CMK (cell line): Measurements from ENCODE around the gene IFNA8.
"Not testable (repeated sequence)": the region's sequence is repeated elsewhere in the genome, so short reads cannot be mapped to it uniquely, and the experiment has no call there.

Source experiments
- DNase-seq: peaks from one replicate; pipeline ENCODE4 v3.0.0-alpha.2; 2010; ENCODE audit warnings: low read depth

Gene IFNA8

DNA sequence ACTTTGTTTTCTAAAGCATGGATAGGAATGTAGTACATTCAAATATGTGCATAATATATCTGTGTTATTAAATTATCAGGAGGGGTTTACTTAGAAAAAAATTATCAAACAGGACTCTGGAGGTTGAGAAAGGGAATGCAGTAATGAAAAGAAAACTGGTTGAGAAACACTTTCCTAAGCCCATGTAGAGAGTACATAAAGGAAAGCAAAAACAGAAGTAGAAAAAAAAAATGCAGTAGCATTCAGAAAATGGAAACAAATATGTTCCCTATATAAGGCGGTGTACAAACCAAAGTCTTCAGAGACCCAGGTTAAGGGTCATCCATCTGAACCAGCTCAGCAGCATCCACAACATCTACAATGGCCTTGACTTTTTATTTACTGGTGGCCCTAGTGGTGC, at the start of gene IFNA8:
Gene IFNA8 (plus strand): TSS at position 301 of the 400 bp plus-strand sequence. CDS start 60 bp downstream, at position 361.
- DNase-seq: no peak

DNA sequence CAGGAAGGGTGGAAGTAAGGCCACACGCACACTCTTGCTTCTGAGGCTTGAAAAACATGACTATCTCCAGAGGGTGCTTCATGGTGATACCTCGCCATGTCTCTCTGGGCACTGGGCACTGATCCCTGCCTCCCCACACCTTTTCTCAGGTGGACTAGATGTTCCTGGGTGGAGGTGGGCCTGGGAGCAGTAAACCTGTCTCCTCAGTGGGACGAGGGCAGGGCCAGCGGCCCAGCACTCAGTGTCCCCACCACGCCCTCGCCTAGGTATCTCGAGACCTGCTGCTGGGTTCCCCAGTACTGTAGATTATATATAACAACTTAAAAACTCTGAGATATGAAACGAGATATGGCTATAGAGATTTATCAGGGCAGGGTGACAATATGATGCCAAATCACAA, 46.6 kb upstream of the IFNA8 start:
- DNase-seq: no peak

DNA sequence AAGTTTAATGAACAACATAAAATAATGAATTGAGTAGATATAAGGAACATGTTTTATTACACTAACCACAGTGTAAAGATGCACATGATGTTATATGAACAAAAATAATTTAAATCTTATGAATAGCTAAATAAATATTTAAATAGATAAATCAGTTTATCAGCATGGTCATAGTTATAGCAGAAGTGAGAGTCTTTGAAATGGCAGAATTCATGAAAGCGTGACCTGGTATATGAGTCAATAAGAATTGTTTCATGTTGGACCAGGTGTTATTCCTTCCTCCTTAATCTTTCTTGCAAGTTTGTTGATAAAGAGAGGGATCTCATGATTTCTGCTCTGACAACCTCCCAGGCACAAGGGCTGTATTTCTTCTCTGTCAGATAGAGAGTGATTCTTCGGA, 41.7 kb upstream of the IFNA8 start:
- DNase-seq: not testable (repeated sequence)

DNA sequence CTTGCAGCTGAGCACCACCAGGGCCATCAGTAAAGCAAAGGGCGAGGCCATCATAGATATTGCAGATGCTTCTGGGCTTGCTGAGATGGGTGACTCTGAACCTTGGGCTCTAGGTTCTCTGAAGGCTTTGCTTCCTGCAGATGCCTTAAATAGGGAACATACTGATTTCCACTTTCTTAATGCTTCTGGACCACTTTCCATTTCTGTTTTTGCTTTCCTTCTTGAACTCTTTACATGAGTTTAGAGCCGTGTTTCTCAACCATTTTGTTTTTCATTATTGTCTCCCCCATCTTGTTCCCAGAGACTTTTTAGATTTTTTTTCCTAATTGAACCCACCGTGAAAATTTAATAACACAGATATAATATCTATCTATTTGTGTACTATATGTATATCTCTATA, 41.0 kb upstream of the IFNA8 start, which contains the start of gene IFNA13:
Gene IFNA13 (minus strand): TSS at position 101 of the 400 bp plus-strand sequence. CDS start 47 bp downstream, at position 54.
- DNase-seq: no peak

DNA sequence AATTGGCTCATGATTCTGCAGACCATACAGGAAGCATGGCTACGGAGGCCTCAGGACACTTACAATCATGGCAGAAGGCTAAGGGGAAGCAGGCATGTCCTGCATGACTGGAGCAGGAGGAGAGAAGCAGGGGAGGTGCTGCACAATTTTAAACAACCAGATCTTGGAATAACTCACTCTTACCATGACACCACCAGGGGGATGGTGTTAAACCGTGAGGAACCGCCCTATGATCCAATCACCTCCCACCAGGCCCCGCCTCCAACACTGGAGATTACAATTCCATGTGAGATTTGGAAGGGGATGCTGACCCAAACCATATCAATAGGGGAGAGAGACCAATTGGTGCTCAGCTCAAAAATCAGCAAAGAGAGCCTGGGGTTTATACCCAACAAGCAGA, 37.5 kb upstream of the IFNA8 start:
- DNase-seq: not testable (repeated sequence)

DNA sequence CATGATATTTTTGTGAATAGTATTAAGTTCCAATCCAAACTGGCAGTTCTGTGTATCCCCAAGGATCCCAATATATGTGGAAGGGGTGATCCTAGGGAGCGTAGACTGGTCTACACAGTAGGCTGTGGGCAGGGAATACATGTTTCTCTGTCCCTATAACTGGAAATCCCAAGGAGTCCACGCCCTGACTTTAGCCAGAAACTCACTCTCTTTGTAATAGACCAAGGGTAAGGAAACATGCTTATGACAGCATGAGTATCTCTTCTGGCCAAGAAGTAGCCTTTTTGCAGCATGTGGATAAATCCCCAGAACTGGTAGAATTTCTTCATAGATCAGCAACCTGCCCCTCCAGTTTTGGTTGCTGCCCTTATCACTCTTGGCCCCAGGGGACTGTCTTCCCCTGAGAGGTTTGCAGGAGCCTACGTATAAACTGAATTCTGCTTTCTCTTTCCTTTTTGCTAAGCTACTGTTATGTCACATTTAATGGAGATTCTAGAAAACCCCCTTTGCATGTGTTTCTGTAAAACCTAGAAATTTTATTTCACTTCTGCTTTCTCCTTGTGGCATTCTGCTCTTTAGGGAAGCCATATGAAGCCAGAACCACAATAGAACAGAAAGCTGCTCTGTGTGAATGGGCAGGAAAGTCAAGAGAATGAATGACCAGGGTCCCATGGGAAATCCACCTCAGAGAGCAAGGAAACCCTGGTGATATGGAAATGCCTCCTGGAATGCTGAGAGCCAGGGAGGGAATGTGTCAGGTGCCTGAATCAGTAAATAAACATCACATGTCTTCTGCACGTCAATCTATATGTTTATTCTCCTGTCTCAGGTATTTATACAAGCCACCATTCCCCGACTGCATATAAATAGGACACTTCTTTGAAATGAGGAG, 27.2 kb upstream of the IFNA8 start:
- DNase-seq: no peak

DNA sequence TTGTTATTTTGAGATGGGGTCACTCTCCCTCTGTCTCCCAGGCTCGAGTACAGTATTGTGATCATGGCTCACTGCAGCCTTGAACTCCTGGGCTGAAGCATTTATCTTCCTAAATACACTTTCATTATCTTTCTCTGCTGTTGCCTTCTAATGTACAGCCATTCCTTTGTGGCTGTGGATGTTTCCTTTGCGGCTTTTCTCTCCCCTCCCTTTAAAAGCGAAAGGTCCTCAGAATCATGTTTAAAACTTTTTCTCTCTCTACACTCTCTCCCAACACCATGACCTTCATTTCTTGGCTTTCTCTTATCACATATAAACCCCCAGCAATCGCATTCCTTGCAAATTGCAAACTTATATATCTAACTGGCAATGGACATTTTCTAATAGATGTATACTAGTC, 25.3 kb upstream of the IFNA8 start:
- DNase-seq: no peak

DNA sequence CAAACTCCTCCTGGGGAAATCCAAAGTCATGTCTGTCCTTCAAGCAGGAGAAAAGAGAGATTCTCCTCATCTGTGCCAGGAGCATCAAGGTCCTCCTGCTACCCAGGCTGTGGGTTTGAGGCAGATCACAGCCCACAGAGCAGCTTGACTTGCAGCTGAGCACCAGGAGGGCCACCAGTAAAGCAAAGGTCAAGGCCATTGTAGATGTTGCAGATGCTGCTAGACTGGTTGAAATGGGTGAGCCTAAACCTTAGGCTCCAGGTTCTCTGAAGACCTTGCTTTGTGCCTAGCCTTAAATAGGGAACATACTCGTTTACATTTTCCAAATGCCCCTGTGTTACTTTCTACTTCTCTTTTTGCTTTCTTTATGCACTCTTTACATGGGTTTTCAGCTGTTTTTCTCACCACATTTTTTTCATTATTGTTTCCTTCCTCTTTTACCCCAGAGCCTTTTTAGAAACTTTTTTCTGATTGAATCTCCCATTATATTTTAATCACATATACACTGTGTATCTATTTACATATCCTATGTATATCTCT, 23.7 kb upstream of the IFNA8 start, which contains the start of gene IFNA2:
Gene IFNA2 (minus strand): TSS at position 268 of the 540 bp plus-strand sequence. CDS start 69 bp downstream, at position 199.
- no peak for DNase-seq

DNA sequence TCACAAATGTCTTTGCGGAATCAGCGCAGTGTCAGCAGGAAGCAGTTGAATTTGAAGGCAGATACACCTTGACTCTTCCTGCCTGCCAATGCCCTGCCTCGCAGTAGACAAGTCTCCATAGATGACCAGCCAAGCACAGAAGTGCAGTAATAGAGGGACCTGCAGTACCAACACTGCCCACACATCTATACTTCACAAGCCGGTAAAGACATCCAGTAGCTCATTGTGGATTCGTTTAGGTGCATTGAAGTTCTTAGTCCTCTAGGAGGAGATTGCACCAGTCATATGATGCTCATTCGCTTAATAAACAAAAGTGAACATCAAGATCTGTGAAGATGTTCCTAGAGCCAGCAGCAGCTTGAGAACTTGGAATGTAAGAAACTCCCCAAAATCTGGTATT, 16.6 kb upstream of the IFNA8 start:
- DNase-seq: no peak

DNA sequence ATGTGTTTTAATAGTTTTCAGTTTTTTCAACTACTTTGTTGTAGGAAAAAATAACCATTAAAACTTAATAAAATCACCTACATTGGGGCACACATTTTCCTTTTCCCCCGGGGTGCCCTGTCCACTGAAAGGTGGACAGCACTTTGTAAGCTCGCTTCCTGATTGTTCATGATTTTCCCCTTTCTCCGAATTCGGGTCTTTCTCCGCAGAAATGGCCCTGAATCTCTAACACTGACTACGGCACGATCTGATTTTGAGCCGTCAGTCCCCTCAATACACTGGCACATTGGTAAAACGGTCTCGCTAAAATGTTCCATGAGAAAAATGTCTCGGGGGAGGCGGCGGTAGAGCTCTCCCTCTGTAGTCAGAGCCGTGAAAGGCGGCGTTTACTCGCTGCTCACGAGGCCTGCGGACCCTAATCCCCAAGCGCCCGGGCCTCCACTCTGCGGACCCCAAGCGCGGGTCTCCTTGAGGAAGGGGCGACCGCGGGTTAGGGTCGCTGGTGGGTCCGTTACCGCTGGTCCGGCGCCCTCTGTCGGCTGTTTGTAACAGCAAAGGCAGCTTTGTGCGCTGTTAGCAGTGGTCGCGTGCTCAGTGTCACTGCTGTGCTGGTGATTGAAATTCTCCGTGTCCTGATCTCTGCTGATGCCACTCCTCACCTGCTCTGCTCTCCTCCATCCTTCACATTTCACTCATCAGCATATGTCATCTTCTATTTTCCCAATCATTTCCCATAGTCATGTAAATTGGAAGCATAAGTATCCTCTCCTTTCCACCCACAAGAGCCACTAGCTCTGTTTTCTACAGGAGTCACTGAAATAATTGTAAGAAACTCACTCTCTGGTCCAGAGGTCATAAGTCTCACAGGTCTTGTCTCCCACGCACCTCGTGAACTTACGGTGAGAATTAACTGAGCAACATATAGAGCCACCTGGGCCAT, 12.9 kb upstream of the IFNA8 start:
- no peak for DNase-seq

DNA sequence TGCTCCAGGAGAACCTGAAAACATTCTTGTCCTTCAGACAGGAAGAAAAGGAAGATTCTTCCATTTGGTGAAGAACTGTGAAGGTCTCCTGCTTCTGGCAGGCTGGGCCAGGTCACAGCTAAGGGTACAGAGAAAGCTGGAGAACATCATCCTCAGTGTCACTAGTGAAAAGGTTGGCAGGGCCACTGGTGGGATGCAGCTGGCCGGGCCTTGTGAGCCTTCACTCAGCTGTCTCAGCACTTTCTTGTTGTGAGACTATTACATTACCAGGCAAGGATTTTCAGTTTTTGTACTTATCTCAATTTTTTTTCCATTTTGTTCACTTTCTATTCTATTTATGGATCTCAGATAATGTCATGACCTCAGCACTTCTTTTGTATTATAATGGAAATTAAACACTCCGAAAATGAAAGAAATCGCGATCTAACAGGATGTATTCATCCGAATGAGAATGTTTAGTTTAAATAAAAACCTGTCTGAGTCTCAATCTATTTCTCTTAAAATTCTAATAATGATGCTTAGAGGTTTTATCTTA, 9.9 kb upstream of the IFNA8 start:
- no peak for DNase-seq

DNA sequence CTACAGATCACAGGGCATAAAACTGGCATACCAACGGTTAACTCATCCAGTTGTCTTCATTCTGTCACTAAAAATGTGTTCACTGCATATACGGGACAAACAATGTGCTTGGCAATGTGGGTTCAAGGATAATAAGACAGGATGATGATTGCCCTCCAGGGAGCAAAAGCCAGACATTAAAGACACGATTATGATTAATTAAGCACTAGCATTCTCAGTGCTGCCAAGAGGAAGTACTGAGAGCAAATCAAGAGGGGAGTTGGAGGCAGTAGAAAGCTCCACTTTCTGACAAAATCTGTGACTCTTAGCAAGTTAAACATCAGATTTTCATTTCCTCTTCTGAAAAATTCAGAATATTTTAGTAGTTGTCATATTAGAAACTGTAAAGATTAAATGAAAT, 9.0 kb upstream of the IFNA8 start:
- no peak for DNase-seq

DNA sequence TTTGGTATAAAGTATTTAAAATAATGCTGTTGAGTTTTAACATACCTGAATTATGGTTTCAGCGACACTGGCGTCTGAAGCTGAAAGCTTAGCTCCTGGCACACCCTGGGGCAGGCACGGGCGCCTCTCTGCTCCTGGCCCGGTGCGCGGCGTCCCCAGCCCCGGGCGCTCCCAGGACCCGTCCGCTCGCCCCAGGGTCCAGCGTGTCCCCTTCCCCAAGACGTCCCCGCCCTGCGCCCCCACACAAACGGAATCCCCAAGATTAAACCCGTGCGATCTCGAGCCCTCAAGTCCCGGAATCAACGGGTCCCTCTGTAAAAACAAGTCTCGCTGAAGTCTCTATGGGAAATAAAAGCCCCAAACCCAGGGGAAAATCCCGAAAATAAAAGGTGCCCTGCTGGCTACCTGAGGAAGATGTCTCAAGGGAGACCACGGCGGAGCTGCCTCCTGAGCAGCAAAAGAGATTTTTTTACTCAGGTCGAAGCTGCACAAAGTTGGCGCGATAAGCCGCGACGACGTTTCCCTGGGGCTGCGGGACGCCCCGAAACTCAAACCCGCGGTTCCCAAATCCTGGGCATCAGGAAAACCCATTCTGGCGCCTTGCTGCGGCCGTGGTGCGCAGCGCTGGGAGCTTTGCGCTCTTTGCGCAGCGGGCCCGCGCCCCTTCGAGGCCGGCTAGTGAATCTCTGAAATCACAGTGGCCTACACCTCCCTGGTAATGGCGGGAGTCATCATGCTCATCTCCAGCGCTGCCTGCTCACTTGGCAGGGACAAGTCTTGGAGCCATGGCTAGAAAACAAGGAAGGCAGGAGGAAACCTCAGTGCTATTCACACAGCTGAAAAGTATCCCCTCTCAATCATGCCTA, 6.3 kb upstream of the IFNA8 start:
- no peak for DNase-seq

DNA sequence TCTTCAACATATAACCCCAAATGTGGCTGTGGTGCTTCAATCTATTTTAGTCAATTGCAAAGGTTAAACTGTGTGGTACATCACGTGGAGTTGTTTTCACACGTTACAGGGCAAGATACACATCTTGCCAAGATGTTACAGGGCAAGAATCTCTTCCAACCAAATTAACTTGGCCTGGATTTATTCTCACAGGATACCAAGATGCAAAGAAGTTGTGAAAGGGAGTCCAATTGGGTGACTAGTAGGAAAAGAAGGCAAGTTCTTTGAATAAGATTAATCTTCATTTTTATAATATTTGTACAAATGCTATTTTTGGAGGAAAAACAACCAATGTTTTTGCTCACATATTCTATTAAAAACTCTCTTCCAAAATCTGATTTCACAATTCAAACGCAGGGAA, 4.8 kb upstream of the IFNA8 start:
- no peak for DNase-seq

DNA sequence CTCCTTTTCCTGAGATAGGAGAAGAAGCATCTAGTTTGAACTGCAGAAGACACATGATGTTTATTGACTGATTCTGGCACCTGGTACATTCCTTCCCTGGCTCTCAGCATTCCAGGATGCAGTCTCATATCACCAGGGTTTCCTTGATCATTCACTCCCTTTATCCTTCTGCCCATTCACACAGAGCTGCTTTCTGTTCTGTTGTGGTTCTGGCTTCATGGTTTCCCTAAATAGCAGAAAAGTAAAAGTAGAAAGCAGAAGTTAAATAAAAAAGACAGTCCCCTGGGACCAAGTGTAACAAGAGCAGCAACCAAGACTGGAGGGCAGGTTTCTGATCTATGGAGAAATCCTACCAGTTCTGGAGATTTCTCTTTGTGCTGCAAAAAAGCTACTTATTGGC, 3.2 kb downstream of the IFNA8 start:
- no peak for DNase-seq

DNA sequence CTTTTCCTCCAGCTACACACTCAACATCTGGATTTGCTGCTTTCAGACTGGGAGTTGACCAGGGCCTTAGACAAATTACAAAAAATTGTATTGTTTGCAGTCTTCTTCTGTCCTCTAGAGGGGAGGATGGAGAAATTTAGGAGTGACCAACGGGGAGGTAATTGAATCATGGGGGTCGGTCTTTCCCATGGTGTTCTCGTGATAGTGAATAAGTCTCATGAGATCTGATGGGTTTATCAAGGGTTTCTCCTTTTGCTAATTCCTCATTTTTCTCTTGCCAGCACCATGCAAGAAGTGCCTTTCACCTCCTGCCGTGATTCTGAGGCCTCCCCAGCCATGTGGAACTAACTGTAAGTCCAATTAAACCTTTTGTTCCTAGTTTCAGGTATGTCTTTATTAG, 4.2 kb downstream of the IFNA8 start:
- no peak for DNase-seq

DNA sequence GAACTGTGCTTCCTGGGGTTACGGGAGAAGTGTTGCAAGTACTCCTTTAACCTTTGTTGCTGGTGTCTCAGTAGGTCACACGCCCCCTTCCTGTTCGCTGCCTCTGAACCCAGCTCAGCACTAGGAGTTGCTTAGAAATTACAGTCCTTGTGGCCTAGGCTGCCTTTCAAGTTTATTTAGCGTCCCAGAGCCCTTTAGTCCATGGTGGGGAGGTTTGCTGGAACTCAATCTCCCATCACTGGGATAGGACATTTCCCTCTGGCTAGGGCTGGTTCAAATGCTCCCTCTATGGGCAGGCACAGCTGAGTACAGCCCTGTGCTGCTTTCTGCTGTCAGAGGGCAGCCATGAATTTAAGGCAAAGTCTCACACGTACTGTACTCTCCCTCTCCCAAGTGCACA, 4.7 kb downstream of the IFNA8 start:
- no peak for DNase-seq

DNA sequence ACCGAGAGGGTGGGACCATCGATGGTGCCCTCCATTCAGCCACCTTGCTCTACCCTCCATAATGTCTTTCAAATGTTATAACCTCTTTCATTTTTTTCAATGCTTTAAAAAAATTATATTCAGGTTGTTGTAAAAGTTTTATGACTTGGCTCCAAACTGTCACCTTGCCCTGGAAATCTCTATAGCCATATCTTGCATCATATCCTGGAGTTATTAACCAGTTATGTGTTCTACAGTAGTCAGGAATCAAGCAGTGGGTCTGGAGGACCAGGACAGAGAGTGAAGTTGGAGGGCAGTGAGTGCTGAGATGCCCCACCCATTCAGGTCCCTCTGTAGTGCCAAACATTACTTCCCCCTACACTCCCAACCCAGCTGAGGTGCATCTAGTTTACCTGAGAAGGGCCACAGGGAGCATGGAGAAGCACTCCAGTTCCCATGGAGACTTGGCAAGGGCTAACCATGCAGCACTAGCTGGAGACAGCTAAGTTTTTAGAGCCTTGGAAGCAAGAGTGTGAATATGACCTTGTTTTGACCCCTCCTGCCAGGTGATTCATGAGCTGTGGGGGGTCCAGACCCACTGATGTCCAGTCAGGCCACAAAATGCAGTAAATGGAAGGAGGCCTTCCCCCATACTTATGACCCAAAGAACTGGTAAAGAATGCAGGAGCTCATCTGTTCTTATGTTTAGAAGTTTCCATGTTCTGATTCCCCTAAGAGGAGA, 5.5 kb downstream of the IFNA8 start:
- DNase-seq: no peak

DNA sequence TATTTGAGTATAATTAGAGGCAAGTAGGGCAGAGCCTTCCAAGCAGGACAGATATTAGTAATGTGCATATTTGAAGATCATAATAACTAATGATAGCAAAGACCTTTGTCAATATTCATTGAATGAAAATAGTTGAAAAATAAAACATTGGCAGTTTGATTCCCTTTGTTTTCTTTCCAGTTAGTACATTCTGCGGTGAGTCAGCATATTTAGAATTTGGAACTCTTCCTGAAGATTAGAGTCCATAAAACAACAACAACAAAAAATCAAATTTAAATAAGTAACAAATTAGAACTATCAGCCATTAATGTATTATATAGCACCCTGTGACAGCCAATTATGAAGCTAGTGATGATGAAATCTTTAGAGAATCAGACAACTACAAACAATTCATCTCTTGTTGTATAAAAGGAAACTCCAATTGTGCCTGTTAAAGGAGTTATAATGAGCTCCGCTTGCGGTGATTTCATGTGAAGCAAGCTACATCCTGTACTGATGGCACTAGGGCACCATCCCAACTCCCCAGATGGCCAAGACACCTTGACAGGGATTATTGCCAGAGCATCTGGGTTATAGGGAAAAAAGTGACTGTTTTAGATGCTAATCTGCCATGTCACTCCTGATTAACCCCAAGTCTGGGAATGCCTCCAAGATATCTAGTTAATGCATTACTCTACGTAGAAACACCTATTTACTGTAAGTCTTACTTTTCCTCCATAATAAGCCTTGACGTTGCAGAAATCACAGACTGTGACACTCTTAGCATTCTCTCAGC, 6.8 kb downstream of the IFNA8 start:
- DNase-seq: no peak

DNA sequence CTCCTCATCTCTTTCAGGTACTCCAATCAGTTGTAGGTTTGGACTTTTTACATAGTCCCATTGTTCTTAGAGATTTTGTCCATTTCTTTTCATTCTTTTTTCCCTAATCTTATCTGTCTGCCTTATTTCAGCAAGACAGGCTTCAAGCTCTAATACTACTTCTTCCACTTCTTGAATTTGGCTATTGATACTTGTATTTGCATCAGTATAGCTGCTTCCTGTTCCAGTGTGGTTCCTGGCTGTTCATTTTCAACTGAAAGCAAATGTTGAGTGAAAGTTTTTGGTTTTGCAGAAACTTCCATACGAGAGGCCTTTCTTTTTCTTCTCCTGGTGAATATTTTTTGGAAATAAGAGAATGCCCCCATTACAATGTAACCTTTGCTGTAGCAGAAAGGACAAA, 19.3 kb downstream of the IFNA8 start:
- DNase-seq: no peak
